Measurements from ENCODE around the gene MAP1B.

GRCh38 chr5:72245546-72245945 lies 138.3 kb downstream of the MAP1B start:
- TF ChIP-seq YY1 (IDR thresholded peaks at IDR 0.05) (no peak), CTCF (IDR thresholded peaks at IDR 0.05; ENCODE audit: low read depth, low read length, missing input control) (no peak), TAF1 (conservative IDR thresholded peaks at IDR 0.05) (no peak), GABPA (IDR thresholded peaks at IDR 0.05 in 1 of 2, conservative IDR thresholded peaks at IDR 0.05 in 1 of 2) (no peak), RXRA (IDR thresholded peaks at IDR 0.05) (no peak), RAD21 (IDR thresholded peaks at IDR 0.05) (no peak), NR2F2 (IDR thresholded peaks at IDR 0.05) (no peak), REST (IDR thresholded peaks at IDR 0.05) (no peak), FOXA1 (IDR thresholded peaks at IDR 0.05) (no peak)
